Upper lobe of right lung (tissue), 1 donor: ENCODE data around the gene NEK8. TPM values are rescaled to one million over a fixed set of nuclear protein-coding genes. Genes with fewer than 3 reads are reported as not detected.

Experiments
- ATAC-seq: fragments of 200-7000 bp; cut with Tn5 transposase; one replicate; pipeline ENCODE4 v1.9.1; 2020; ENCODE audit warnings: mild to moderate bottlenecking, moderate library complexity
- DNase-seq: peaks from one replicate; pipeline ENCODE4 v3.0.0-alpha.2; 2020
- H3K27ac ChIP-seq: fragments of 200-600 bp; one replicate; pipeline ENCODE4 v1.8.0; 2022
- H3K27me3 ChIP-seq: fragments of 200-600 bp; one replicate; pipeline ENCODE4 v1.8.0; 2022; ENCODE audit warnings: mild to moderate bottlenecking
- H3K36me3 ChIP-seq: fragments of 200-600 bp; one replicate; pipeline ENCODE4 v1.8.0; 2022
- H3K4me1 ChIP-seq: fragments of 200-600 bp; one replicate; pipeline ENCODE4 v1.8.0; 2022
- H3K4me3 ChIP-seq: fragments of 200-600 bp; one replicate; pipeline ENCODE4 v1.8.0; 2022; ENCODE audit warnings: mild to moderate bottlenecking
- H3K9me3 ChIP-seq: fragments of 200-600 bp; one replicate; pipeline ENCODE4 v1.8.0; 2022
- intact Hi-C: fragments of 100-400 bp; cut with DNase I; formaldehyde crosslinking; loops from one replicate; pipeline ENCODE4 v1.11.0; 2022
- total RNA-seq: library from RNA; stranded (reverse); fragmentation: NEBNext Ultra II Directional; extraction: Animal tissue kit (Norgen Biotek cat#: 25700); gene quantifications from one replicate; pipeline ENCODE4 v1.2.1, GENCODE V29; 2021
- TF ChIP-seq, protein P1 (sequence below): fragments of 200-600 bp; IDR thresholded peaks from one replicate; pipeline ENCODE4 v1.8.0; 2022; ENCODE audit warnings: antibody characterized with exemption
- donor health status: DM: no; HTN: yes; CAD: no; lungs with severe emphysema.

NEK8 gene
- total RNA-seq, 1 donor from 2014 or later, result 8.4 TPM

DNA sequence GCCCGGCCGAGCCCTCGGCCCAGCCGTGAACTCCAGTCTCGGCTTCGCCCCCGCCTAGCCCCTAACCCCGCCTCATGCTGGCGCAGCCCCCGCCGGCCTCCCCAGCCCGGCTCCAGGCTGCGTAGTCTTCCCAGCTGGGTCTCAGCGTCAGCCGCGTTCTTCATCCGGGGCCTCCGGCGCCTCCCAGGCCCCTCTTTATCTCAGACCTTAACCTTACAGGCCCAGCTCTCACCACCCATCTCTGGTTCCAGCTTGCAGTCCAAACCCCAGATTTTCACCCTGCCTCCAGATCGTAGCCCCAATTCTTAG is 16.9 kb upstream of the NEK8 start, which contains the start of gene PROCA1:
TSS of gene PROCA1 (minus strand) at position 166 of the 309 bp plus-strand sequence. CDS start 228 bp downstream, outside the sequence.
- ATAC-seq, result no peak
- TF ChIP-seq, protein P1, sequence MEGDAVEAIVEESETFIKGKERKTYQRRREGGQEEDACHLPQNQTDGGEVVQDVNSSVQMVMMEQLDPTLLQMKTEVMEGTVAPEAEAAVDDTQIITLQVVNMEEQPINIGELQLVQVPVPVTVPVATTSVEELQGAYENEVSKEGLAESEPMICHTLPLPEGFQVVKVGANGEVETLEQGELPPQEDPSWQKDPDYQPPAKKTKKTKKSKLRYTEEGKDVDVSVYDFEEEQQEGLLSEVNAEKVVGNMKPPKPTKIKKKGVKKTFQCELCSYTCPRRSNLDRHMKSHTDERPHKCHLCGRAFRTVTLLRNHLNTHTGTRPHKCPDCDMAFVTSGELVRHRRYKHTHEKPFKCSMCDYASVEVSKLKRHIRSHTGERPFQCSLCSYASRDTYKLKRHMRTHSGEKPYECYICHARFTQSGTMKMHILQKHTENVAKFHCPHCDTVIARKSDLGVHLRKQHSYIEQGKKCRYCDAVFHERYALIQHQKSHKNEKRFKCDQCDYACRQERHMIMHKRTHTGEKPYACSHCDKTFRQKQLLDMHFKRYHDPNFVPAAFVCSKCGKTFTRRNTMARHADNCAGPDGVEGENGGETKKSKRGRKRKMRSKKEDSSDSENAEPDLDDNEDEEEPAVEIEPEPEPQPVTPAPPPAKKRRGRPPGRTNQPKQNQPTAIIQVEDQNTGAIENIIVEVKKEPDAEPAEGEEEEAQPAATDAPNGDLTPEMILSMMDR, result no peak

DNA sequence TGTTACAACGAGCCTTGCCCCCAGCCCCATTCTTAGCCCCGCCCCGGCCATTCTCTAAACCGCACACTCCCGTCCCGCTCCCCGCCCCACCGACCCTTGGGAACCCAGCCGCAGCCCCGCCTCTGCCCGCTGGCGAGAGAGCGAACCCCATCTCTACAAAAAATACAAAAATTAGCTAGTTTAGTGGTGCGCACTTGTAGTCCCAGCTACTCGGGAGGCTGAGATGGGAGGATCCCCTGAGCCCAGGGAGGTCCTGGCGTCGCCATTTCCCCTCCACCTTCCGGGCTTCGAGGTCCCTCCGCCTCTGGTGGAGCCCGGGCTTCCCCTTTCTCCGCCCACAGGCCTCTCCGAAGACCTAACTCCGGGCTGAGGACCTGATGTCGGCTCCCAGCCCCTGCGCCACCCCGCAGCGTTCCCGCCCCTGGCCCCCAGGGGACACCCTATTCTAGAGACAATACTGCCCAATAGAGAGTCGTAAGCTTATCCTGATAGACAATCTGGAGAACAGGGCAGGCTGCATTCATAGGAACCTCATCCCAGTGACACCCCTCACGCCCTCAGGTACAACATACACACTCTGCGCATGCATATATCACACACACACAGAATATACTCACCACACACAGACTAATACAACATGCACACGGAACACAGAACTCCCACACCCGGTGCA is 16.4 kb upstream of the NEK8 start:
- Histone ChIP-seq H3K4me3 (peak overlapping the region; percentile 80), H3K36me3 (peaks cover 16% of the 10 kb centered on the region), H3K27me3 (no peaks in the 10 kb centered on the region), H3K4me1 (peaks cover 16% of the 10 kb centered on the region), H3K27ac (peak overlapping the region; percentile 90), H3K9me3 (no peaks in the 10 kb centered on the region)
- intact Hi-C loops, result no loop called here
- TF ChIP-seq, protein P1, result no peak
- peak; percentile 40 for ATAC-seq
- DNase-seq, result peak; percentile 81

More for the DNA sequence above, 16.9 kb upstream of the NEK8 start, which contains the start of gene PROCA1:
- Histone ChIP-seq H3K36me3 (peaks cover 16% of the 10 kb centered on the region), H3K4me3 (peak within 1 kb of the TSS; percentile 80), H3K4me1 (peaks cover 12% of the 10 kb centered on the region), H3K27ac (peak within 1 kb of the TSS; percentile 90), H3K27me3 (no peaks in the 10 kb centered on the region), H3K9me3 (no peaks in the 10 kb centered on the region)
- DNase-seq, result no peak
- intact Hi-C loops, result no loop called here

DNA sequence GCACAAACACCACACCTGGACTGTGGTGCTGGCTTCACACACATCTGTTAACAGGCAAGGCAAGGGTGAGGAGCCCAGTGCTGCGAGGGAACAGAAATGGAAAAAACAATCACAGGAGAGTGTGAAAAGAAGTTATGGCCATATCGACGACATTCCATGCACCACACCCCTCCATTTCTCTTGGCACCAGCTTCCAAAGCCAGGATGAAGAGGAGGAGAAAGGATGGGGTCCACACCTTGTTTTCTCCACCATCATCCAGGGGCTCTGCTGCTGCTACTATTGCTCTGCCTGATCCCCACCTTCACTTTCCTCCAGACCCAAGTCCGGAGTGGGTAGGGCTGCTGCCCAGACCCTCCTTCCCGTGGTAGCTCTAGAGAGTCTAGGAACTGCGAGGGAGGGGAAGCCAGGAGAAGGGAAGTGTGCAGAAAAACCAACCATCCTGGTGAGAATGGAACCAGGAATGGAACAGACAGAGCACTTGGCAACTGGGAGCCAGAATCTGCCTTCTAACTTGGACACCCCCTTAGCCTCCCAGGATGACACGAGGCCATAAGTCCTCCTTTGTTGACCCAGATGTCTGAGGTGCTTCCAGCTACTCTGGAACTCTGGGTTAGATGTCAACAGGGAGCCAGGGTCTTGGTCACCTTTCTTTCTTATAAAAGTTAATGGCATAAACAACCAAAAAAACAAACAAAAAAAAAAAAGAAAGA is 15.7 kb upstream of the NEK8 start:
- no peaks in the 10 kb centered on the region for H3K27me3 ChIP-seq
- H3K27ac ChIP-seq, result no peak overlapping the region
- H3K4me3 ChIP-seq, result no peak overlapping the region
- peaks cover 16% of the 10 kb centered on the region for H3K4me1 ChIP-seq
- intact Hi-C loops, result no loop called here
- ATAC-seq, result no peak
- TF ChIP-seq, protein P1, result no peak
- DNase-seq, result no peak
- peaks cover 16% of the 10 kb centered on the region for H3K36me3 ChIP-seq
- H3K9me3 ChIP-seq, result no peaks in the 10 kb centered on the region

DNA sequence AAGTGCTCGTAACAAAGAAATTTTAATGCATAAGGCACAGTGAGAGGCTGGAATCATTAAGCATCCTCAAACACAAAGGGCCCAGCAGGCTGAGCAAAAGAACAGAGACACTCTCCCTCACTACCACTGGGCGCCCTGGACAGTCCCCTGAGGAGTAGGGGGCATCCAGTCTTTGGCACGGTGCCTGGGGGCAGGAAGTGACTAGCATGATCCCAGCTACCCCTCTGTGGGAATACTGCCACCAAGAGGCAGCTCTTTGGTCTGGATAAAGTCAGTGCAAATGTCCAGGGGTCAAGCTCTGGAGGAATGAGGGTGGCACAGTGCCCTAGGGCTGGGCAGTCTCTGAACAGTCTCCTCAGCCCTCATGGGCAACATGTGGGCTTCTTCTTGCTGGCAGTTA is 14.3 kb upstream of the NEK8 start:
- H3K27me3 ChIP-seq, result no peaks in the 10 kb centered on the region
- no peaks in the 10 kb centered on the region for H3K9me3 ChIP-seq
- H3K4me3 ChIP-seq, result no peak overlapping the region
- DNase-seq (no peak), ATAC-seq (no peak)
- TF ChIP-seq, protein P1, result no peak
- peaks cover 26% of the 10 kb centered on the region for H3K4me1 ChIP-seq
- H3K27ac ChIP-seq, result no peak overlapping the region
- peaks cover 16% of the 10 kb centered on the region for H3K36me3 ChIP-seq
- intact Hi-C loops, result no loop called here

DNA sequence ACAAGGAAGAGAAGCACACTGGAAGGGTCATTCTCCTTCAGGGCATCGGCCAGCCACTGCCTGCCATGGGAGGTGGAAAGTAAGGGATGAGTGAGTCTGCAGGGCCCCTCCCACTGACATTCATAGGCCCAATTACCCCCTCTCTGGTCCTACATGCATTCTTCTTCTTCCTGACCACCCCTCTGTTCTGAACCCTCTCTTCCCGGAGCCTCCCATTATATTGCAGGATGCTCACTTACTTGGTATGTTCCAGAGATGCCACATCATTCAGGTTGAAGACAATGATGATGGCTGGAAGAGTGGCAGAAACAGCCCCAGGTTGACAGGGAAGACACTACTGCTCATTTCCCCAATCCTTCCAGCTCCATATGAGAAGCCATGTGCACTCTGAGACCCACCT is 13.4 kb upstream of the NEK8 start:
- H3K9me3 ChIP-seq, result no peaks in the 10 kb centered on the region
- H3K36me3 ChIP-seq, result peaks cover 16% of the 10 kb centered on the region
- no peaks in the 10 kb centered on the region for H3K27me3 ChIP-seq
- TF ChIP-seq, protein P1, result no peak
- peaks cover 23% of the 10 kb centered on the region for H3K4me1 ChIP-seq
- no peak overlapping the region for H3K4me3 ChIP-seq
- intact Hi-C loops, result no loop called here
- no peak overlapping the region for H3K27ac ChIP-seq
- DNase-seq (no peak), ATAC-seq (no peak)
